Measurements from ENCODE around the gene PARP11. TPM values are rescaled to one million over a fixed set of nuclear protein-coding genes. Genes with fewer than 3 reads are reported as not detected.
A peak's percentile ranks its signal among the peaks of the same experiment; 100 is the strongest.
"Not testable (repeated sequence)": the region's sequence is repeated elsewhere in the genome, so short reads cannot be mapped to it uniquely, and the experiment has no call there.

The PARP11 gene
- total RNA-seq, 4 donors from 2014 or later = 0.99 to 3.4 (median 2.7) TPM

- Histone ChIP-seq H3K27ac (no peak overlapping the region), H3K4me3 (no peak overlapping the region), H3K27me3 (no peaks in the 10 kb centered on the region), H3K4me1 (peaks cover 0 to 6% (median 0%) of the 10 kb centered on the region in 3 donors), H3K9me3 (no peaks in the 10 kb centered on the region), H3K36me3 (no peaks in the 10 kb centered on the region)
- TF ChIP-seq CTCF (IDR thresholded peaks at IDR 0.05) (no peak), POLR2A (IDR thresholded peaks at IDR 0.05) (no peak)
- WGBS, 2 donors = 88 to 95% methylated on average over 3 of the region's 3 CpGs
- intact Hi-C loops (cut with DNase I) = no loop called here
- no peak for DNase-seq
These were observed 31.4 kb downstream of the PARP11 start for GRCh38 chr12:3841783-3842182.

GRCh38 chr12:3840833-3841232 lies 32.4 kb downstream of the PARP11 start:
- H3K36me3 ChIP-seq; DNase-seq; H3K27ac ChIP-seq; H3K27me3 ChIP-seq; intact Hi-C loops (cut with DNase I); H3K4me1 ChIP-seq; H3K9me3 ChIP-seq; H3K4me3 ChIP-seq: not testable (repeated sequence)
- WGBS, 2 donors = 44 to 100% methylated on average over 1 to 2 of the region's 2 CpGs

GRCh38 chr12:3839745-3840144 lies 33.5 kb downstream of the PARP11 start:
- H3K27me3 ChIP-seq; H3K4me1 ChIP-seq; H3K9me3 ChIP-seq; intact Hi-C loops (cut with DNase I); H3K4me3 ChIP-seq; DNase-seq; H3K27ac ChIP-seq; H3K36me3 ChIP-seq: not testable (repeated sequence)
- 77 to 84% methylated on average over 4 of the region's 4 CpGs for WGBS, 2 donors

GRCh38 chr12:3838701-3839548 lies 34.3 kb downstream of the PARP11 start:
- H3K4me1 ChIP-seq; DNase-seq; intact Hi-C loops (cut with DNase I); H3K27ac ChIP-seq; H3K36me3 ChIP-seq; H3K9me3 ChIP-seq; H3K27me3 ChIP-seq: not testable (repeated sequence)
- WGBS, 2 donors = 55 to 62% methylated on average over 22 to 42 of the region's 98 CpGs
- H3K4me3 ChIP-seq = peak overlapping the region; percentile 7 to 53 (median 26)

- 69 to 73% methylated on average over 1 of the region's 1 CpG for WGBS, 2 donors
- TF ChIP-seq CTCF (IDR thresholded peaks at IDR 0.05) = no peak
- TF ChIP-seq POLR2A (IDR thresholded peaks at IDR 0.05) = no peak
- Histone ChIP-seq H3K9me3 (no peaks in the 10 kb centered on the region), H3K4me1 (peaks cover 0 to 14% (median 0%) of the 10 kb centered on the region in 3 donors), H3K4me3 (no peak overlapping the region), H3K36me3 (no peaks in the 10 kb centered on the region), H3K27me3 (no peaks in the 10 kb centered on the region), H3K27ac (no peak overlapping the region)
- no peak for DNase-seq
- intact Hi-C loops (cut with DNase I) = no loop called here
These were observed 35.1 kb downstream of the PARP11 start for GRCh38 chr12:3838076-3838475.

- no peak for DNase-seq
- H3K27me3 ChIP-seq = no peaks in the 10 kb centered on the region
- H3K36me3 ChIP-seq = no peaks in the 10 kb centered on the region
- peaks cover 0 to 24% (median 0%) of the 10 kb centered on the region in 3 donors for H3K4me1 ChIP-seq
- TF ChIP-seq CTCF (IDR thresholded peaks at IDR 0.05) (no peak), POLR2A (IDR thresholded peaks at IDR 0.05) (no peak)
- H3K27ac ChIP-seq = no peak overlapping the region
- 81 to 91% methylated on average over 4 of the region's 4 CpGs for WGBS, 2 donors
- H3K4me3 ChIP-seq = no peak overlapping the region
- H3K9me3 ChIP-seq = no peaks in the 10 kb centered on the region
- intact Hi-C loops (cut with DNase I) = no loop called here
These were observed 36.1 kb downstream of the PARP11 start for GRCh38 chr12:3837049-3837448.

Data from esophagus squamous epithelium (tissue), 5 donors.